ENCODE measurements around the gene ARR3.
A peak's percentile ranks its signal among the peaks of the same experiment; 100 is the strongest.
"Not testable (repeated sequence)": the region's sequence is repeated elsewhere in the genome, so short reads cannot be mapped to it uniquely, and the experiment has no call there.

Gene ARR3

DNA sequence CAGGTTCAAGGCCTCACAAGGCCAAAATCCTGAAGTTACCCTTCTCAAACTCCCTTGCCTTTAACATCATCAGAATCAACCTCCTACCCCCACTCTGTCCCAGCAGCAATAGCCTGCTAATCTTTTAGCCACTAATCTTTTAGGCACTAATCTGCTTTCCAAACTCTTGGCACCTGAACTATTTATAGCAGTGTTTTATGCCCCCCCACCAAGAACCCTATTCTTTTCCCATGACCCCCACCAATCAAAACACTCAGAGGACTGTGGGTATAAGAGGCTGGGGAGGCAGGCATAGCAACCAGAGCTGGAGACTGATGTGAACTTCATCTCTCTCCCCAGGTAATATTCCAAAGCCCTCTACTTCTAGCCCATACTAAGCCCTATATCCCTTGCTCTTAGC, at the start of gene ARR3:
TSS of gene ARR3 (plus strand) at position 301 of the 400 bp plus-strand sequence. CDS start 1,052 bp downstream, outside the sequence.
- no peak for DNase-seq (ENCODE audit: low spot score)

DNA sequence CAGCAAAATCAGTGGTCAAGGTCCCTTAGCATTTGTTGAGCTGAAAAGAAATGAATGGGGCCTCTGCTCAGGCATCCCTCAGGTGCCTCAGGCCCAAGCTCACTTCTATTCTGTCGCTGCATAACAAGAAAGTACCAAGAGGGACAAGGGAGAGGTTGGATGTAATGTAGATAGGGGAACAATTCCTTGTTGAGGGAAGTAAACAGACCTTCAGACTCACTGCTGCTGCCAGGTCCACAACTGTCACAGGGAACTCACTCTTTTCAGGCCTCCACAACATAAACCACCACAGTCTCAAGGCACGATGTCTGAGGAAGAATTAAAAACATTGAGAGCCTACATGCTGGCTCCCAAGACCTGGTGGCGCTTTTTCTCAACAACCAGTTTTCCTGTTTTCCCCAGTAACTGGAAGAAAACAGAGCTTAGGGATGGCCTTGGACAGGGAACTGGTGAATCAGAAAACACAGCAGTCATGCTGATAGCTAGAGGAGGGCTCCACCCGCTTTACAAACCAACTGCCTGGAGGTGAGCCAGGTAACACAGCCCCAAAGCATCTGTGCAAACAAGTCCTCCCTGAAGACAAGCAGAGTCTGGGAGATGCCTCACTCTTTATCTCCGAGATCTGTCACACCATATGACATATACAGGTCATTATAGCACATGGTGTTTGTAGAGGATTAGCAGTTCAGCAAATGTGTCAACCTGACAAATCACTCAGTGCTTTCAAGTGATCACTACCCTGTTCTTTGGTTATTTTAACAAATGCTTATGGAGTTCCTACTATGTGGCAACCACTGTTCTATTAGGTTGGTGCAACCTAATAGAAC, 48.0 kb upstream of the ARR3 start:
- DNase-seq (ENCODE audit: low spot score) = peak; percentile 23

DNA sequence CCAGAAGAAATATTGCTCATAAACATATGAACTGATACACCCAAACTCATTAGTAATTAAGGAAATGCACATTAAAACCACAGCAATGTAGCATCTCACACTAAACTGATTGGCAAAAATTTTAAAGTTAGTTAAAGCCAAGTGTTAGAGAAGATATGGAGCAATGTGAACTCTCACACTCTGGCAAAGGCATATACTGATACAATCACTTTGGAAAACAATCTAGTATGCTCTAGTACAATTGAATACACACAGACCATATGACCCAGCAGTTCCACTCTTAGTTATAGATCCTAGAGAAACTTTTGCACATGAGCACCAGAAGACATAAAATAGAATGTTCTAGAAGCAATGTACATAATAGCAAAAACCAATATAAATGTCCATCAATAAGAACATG, 42.1 kb upstream of the ARR3 start:
- DNase-seq (ENCODE audit: low spot score) = no peak

DNA sequence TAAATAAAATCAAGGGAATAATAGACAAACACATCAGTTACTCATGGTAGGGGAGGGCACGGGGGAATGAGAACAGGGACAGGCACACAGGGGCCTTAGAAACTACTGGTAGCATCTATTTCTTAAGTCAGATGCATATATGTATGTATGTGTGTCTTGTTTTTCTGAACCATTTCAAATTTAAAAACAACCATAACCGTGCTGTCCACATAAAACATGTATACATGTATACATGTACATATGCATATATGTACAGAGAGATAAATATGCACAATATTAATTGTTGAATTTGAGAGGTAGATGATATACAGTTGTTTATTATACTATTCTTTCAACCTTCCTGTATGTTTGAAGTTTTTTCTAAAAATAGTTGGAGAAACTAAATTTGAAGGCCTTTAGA, 41.4 kb upstream of the ARR3 start:
- no peak for DNase-seq (ENCODE audit: low spot score)

DNA sequence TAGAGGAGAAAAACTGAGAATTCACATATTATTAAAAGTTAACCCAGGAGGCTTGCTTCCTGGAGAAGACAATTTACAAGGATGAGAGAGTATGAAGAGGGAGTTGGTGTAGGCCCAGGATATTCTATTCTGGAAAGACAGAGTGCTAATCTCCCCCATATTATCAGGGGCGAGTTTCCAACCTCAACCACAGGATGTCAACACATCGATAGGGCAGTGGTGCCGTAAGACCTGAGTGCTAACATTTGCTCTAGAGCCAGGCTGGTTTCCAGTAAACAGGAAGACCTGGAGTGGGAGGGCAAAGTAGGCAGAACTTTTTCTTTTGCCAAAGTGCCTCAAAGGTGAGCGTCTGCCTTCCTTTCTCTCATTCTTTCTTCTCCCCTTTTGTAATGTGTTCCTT, 36.5 kb upstream of the ARR3 start:
- DNase-seq (ENCODE audit: low spot score) = no peak

DNA sequence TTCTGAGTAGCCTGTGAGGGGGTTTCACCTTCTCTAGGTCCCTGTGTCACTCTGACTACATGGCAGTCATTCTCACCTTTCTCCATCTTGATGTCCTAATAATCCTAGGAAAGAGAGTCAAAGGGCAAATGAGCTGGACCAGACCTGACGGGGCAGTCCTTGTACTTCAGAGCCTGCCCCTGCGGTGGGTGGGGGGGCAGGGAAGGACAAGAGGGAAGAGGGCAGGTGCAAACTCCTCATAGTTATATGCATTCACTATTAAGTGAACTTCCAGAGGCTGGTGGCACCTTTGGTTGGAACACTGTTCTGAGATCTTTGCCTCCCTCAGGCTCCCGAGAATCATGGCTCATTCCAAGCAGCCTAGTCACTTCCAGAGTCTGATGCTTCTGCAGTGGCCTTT, 33.8 kb upstream of the ARR3 start, which contains the start of gene AWAT1:
TSS of gene AWAT1 (plus strand) at position 301 of the 400 bp plus-strand sequence. CDS start at position 342, 41 bp downstream.
- no peak for DNase-seq (ENCODE audit: low spot score)

DNA sequence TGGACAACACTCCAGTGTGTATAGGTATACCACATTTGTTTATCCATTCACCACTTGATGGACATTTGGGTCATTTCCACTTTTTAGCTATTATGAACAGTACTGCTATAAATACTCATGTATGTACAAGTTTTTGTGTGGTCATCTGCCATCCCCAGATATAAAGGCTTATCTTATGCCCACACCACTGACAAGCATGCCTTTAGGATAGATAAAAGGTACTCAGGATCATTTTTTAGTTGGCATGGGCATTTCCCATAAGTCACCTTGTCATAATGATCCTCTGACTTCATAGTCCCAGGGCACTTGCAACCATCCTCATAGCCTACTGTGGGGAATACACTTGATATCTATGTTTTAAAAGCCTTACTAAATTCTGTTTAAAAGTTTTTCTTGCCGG, 27.4 kb upstream of the ARR3 start:
- DNase-seq (ENCODE audit: low spot score) = no peak

DNA sequence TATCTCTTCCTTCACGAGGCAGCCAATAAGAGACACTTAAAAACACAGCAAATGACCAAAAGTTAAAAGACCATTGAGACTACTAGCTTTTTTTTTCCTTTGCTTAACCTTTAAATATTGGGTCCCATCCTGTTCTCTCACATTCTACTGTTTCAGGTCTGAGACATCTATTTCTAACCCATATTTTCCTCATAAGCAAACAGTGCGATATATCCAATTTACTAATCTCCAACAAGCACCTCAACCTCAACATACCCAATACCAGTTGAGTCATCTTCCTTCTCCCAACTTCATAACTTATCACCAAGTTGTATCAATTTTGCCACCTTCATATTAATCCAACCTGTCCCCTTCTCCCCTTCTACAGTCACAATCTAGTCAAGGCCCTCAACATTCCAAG, 26.6 kb upstream of the ARR3 start:
- no peak for DNase-seq (ENCODE audit: low spot score)

DNA sequence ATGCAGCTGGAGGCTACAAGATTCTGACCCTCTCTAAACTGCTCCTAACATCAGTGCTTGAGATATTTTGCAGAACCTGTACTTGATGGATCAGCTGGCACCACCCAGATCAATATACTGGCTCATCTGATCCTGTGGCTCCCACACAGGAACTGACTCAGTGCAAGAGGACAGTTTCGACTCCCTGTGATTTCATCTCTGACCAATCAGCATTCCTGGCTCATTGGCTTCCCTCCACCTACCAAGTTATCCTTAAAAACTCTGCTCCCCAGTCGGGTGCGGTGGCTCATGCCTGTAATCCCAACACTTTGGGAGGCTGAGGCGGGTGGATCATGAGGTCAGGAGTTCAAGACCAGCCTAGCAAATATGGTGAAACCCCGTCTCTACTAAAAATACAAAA, 24.5 kb upstream of the ARR3 start:
- DNase-seq (ENCODE audit: low spot score) = not testable (repeated sequence)

DNA sequence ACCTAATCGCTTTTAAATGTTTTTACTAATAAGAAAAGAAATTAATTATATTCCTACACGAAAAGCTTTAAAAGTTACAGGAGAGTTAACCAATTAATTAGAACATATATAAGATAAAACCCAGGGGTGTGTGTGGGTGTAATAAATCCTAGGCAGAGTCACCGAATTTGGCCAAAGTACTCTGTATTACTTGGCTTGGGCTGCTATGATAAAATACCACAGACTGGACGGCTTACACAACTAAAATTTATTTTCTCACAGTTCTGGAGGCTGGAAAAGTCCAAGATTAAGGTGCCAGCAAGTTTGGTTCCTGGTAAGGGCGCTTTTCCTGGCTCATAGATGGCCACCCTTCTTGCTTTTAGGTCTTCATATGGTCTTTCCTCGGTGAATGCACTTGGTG, 23.3 kb upstream of the ARR3 start:
- DNase-seq (ENCODE audit: low spot score) = no peak

DNA sequence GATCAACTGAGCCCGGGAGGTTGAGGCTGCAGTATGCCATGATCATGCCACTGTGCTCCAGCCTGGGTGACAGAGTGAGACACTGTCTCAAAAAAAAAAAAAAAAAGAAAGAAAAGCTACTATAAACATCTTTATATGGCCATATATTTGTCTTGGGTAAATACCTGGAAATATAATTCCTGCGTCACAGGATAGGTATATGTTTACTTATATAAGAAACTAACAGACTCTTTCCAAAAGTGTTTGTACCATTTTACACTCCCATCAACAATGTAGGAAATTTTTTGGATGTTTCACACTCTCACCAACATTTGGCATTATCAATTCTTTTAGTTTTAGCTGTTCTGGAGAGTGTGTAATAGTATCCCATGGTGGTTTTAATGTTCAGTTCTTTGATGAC, 20.9 kb upstream of the ARR3 start:
- DNase-seq (ENCODE audit: low spot score) = no peak

DNA sequence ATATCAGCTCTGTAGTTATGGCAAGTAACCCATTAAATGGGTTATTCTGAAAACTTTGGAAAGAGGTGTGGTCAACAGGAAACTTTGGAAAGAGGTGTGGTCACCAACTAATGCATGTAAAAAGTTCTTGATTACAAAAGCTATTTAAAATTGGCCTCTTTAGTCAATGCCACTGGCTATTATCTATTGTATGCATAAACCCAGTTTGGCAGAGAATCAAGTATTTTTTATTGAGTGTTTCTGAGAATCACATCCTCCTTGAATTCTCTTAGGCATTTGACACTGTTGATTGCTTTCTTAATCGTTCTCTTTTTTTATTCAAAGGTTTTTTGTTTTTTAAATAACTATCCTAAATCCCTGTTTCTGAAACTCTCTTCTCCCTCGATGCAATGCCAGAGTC, 15.6 kb upstream of the ARR3 start:
- DNase-seq (ENCODE audit: low spot score) = no peak

DNA sequence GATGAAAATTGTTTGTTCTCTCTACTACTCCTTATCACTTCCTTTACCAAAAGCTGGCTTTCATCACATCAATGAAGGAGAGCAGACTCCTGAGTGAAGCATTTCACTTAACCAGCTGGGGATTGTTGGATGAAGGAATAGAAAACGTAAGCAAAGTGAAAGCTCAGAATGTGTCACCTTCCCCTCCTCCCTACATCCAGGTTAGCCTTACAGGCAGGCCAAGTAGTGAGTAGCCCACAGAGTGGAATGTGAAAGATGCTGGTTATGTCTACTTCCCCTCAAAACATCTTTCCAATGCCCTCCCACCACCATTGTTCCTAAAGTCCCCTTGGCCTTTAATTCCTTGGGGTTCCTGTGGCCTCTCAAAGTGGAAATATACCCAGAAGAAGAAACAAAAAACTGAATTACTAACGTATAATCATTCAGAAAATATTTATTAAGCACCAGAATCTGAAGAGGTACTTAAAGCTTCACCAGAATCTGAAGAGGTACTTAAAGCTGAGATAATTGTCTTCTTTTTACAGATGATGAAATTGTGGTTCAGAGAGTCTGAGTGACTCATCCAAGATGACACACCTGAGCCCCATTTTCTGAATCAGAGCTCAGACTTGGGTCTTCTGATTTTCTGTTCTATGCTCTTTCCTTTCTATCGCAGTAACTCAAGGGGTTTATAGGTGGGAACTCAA, 14.6 kb upstream of the ARR3 start:
- DNase-seq (ENCODE audit: low spot score) = no peak

DNA sequence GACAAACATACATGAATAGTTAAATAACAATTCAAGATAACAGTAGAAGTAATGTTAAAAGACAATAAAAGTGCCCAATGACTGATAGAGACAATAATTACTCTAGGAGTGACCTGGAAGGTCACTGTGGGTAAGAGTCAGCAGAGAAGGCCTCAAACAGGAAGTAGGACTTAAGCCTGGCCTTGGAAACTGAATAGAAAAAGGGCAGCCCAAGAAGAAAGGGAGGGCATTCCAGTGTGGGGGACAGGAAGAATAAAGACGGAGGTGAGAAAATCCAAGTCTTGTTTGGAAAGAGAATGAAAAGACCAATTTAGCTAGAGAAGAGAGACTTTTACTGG, 14.1 kb upstream of the ARR3 start:
- no peak for DNase-seq (ENCODE audit: low spot score)

DNA sequence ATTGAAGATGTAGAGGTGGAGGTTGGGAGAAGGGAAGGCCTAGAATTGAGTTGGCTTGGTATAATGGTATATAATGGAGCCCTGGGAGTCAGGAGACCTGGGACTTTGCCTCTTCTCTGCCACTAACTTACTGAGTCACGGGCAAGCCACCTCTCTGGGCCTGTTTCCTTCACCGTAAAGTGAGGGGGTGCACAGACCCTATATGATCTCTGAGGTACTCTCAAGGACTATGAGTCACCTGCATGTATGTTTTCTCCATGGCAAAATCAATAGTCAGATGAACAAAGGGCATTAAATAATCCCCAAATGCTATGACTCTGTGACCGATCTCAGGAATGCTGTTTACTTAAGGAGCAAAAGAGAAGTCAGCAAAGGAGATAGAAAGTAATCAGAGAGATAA, 13.2 kb upstream of the ARR3 start:
- no peak for DNase-seq (ENCODE audit: low spot score)

DNA sequence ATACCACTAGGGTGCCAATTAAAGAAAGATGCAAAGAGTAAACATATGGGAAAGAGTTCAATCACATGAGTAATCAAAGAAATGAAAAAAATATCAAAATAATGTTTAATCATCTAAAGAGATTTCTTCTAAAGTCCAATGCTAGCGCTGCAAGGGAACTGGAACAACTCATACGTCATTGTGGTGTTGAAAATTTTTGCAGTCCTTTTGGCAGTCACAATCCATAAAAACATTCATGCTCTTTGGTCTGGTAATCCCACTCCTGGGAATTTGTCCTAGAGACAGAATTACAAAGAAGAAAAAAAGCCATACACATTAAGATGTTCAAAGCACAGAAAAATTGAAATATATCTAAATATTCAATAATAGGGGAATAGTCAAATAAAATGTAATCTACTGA, 12.7 kb upstream of the ARR3 start:
- no peak for DNase-seq (ENCODE audit: low spot score)

DNA sequence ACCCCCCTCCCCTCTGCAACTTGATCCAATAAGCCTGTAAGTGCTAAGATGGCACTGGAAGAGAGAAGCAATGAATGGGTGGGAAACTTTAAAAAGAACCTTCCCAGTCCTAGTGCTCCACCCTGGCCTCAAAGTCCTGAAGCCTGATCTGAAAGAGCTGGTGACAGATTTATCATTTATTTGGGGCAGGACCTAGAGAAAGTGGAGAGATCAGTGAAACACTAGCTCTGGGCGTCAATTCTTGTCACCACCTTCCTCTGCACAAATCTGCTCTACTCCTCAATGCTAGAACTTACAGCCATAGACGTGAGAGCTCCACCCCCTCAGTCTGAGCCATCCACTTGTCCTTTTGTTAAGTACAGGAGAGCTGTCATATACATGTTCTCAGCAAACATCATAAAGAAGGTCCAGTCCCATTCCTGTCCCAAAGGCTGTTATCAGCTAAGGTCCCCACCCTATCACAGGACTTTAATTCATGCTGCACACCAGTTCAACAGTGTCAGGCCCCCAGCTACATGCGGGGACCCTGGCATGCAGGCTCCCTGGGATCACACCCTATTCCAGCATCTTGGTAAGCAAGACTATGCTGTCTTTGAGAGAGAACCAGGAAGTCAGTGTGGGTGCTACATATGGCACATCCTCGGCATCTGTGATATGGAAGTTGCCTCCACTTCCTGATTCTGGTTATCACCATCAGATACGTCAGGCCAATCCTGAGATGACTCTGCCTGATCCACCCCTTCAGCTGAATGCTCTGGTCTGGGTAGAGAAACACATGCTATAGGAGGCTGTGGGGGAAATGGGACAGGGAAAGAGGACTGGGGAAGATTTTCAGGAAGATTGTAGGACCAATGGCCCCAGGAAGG, 10.5 kb upstream of the ARR3 start:
- no peak for DNase-seq (ENCODE audit: low spot score)

DNA sequence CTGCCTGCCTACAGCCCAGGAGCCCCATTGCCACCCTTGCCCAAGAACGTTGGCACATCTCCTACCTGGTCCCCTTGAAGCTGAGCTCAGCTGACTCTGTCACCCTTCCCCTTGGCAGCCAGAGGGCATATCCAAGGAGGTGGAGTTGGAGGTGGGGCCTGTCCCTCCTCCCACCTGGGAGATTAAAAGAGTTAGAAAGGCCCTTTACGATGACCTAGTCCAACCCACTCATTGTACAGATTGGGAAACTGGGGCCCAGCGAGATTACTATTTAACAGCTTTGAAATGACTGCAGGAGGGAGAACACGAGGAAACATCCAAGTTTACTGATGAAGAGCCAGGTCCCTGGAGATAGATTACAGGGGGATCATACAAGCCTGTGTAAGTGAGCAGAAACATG, 8.0 kb upstream of the ARR3 start, which contains the start of gene P2RY4:
TSS of gene P2RY4 (minus strand) at position 101 of the 400 bp plus-strand sequence. CDS start 580 bp downstream, outside the sequence.
- no peak for DNase-seq (ENCODE audit: low spot score)

DNA sequence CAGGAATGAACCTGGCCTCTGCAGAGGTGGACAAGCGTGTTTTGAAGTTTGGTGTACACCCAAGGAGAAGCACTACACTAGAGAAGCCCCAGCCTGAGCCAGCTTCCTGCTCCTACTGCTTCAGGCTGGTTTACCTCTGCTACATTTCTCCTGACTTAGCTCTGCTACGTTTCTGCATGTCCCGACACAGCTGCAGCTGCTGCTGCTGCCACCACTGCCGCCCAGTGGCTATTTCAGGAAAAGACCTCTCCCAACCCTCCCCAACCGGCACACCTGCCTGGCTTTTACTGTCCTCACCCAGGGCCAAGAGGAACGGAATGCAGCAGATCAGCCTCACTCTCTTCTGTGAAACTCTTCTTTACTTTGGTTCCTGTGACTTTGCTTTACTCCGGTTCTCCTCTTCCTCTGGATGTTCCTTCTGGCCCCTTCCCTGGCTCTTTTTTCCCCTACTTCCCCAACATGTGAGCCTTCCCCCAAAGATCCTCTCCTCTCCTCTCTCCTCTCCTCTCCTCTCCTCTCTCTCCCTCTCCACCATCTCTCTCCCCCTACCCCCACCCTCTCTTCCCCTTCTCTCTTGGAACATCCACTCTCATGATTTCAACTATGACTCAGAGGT, 5.1 kb upstream of the ARR3 start:
- DNase-seq (ENCODE audit: low spot score) = peak; percentile 5

DNA sequence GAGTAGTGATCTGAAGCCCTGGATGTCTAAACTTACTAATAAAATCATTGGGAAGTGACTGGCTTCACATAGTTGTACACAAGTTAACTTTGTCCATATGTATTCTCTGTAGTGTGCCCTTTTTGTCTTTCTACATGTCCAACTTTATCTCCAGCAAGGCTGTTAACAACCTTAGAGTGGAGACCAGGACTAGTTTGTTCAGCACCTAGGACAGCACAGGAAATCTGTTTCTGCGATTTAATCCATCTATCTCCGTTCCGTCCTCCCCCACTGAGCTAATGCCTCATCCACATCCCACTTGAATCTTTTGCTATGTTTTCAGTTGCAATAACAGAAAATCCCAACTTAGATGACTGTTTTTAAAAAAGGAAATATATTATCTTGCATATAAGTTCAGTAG, 3.4 kb upstream of the ARR3 start:
- no peak for DNase-seq (ENCODE audit: low spot score)

DNA sequence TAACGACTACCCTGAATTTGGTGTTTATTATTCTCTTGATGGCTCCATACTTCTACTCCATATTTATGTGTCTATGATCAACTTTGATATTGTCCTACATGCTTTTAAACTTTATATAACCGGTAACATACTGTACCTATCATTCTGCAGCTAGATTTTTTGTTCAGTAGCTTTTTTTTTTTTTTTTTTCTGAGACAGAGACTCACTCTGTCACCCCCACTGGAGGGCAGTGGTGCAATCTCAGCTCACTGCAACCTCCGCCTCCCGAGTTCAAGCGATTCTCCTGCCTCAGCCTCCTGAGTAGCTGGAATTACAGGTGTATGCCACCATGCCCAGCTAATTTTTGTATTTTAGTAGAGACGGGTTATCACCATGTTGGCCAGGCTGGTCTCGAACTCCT, 5.9 kb downstream of the ARR3 start:
- DNase-seq (ENCODE audit: low spot score) = not testable (repeated sequence)

DNA sequence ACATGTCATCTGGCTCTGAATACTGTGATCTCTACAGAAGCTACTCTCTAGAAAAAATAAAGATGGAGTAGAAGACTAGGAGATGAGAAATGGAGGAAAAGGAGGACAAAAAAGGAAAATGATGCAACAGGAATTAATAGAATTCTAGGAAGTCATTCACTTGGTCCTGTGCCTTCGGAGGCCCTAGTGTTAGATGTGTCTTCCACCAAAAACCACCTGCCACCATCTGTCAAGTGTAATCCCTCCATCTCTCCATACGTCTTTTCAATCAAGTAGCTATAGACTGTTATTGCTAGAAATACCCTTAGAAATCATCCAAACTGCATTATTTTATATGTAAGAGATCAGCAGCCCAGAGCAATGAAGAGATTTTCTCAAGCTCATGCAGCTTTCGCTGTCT, 10.9 kb downstream of the ARR3 start:
- no peak for DNase-seq (ENCODE audit: low spot score)
